H1 (cell line): ENCODE results near the gene UPF2. TPM values are rescaled to one million over a fixed set of nuclear protein-coding genes. Genes with fewer than 3 reads are reported as not detected.

Experiments
- CBX5 ChIP-seq: fragments of 300-800, 300-1000 bp; sonication (generic); IDR thresholded peaks from 2 replicates; pipeline ENCODE4 v1.7.1; 2016; ENCODE audit warnings: antibody characterized with exemption, low read length, low read depth
- CTBP2 ChIP-seq: IDR thresholded peaks from 2 replicates; pipeline ENCODE4 v1.7.0; 2011; ENCODE audit warnings: borderline replicate concordance, mild to moderate bottlenecking, moderate library complexity, mixed read lengths, low read length; ENCODE audit not compliant: insufficient read depth, insufficient read length
- EZH2 ChIP-seq: fragments of 200-600 bp; sonication (generic); IDR thresholded peaks from 2 replicates; pipeline ENCODE4 v1.7.1; 2012; ENCODE audit warnings: low read depth, mild to moderate bottlenecking, moderate library complexity, low read length, inconsistent platforms; ENCODE audit not compliant: severe bottlenecking
- JUND ChIP-seq: IDR thresholded peaks from 2 replicates; pipeline ENCODE4 v1.6.1; 2011; ENCODE audit warnings: mild to moderate bottlenecking, improper control_type of control experiment, low read length
- MAFK ChIP-seq: IDR thresholded peaks from 2 replicates; pipeline ENCODE4 v1.6.1; 2012; ENCODE audit warnings: low read depth, mild to moderate bottlenecking, improper control_type of control experiment, low read length
- NRF1 ChIP-seq: IDR thresholded peaks from 2 replicates; pipeline ENCODE4 v1.6.1; 2011; ENCODE audit warnings: mild to moderate bottlenecking, low read depth, low read length, improper control_type of control experiment
- PHF8 ChIP-seq: fragments of 200-600 bp; sonication (generic); conservative IDR thresholded peaks from 2 replicates; pipeline ENCODE4 v1.7.1; 2012; ENCODE audit warnings: low read depth, mild to moderate bottlenecking, inconsistent platforms, low read length, moderate library complexity
- TBP ChIP-seq: IDR thresholded peaks from 2 replicates; pipeline ENCODE4 v1.6.1; 2011; ENCODE audit warnings: low read depth, low read length, improper control_type of control experiment
- polyA plus RNA-seq, 7 experiments: library from polyadenylated mRNA; depleted of rRNA in 3 of 7; stranded (reverse) in 5 of 7; unstranded in 2 of 7; fragments of >200 nt in 5 of 7; fragments of 200-250 nt in 2 of 7; gene quantifications; 1 replicate in 5 of 7; 2 replicates in 1 of 7; 4 replicates in 1 of 7; pipeline versions ENCODE4 v1.2.1 to v1.2.3, GENCODE V29; 2011 to 2013; ENCODE audit warnings: missing spikeins in 2 of 7, mixed read lengths in 2 of 7
- total RNA-seq: library from RNA; stranded (reverse); fragmentation: NEBNext Ultra II Directional; extraction: Animal tissue kit (Norgen Biotek cat#: 25700); gene quantifications from 2 replicates; pipeline ENCODE4 v1.2.1, GENCODE V29; 2021

The UPF2 gene
- total and polyA plus RNA-seq, 2 of the 8 experiments (the other 6 are each of a cell fraction or from before 2014, with no cell fraction given): 6.2 to 32.8 TPM

- no peak for TF ChIP-seq MAFK
- no peak for TF ChIP-seq CBX5
- TF ChIP-seq EZH2: no peak
- TF ChIP-seq CTBP2: no peak
- TF ChIP-seq JUND: no peak
- no peak for TF ChIP-seq NRF1
- TF ChIP-seq PHF8: no peak
- no peak for TF ChIP-seq TBP
Measured at GRCh38 chr10:12019283-12019971, 23.2 kb downstream of the UPF2 start (continued).
